Stomach (tissue), 4 donors: Measurements from ENCODE around the gene FAM217B.

ENCODE experiments used
- EP300 ChIP-seq: sonication (generic); formaldehyde crosslinking; IDR thresholded peaks from one replicate; pipeline ENCODE4 v1.6.1; 2017; ENCODE audit warnings: antibody characterized with exemption
- POLR2AphosphoS5 ChIP-seq, 3 donors: sonication (generic); formaldehyde crosslinking; IDR thresholded peaks; one replicate each; pipeline ENCODE4 v1.6.1; 2016; ENCODE audit warnings: antibody characterized with exemption in 3 of 3
- TF ChIP-seq, protein P1 (sequence below), 7 experiments: fragments of 450-650 bp in 4 of 7; fragments of 200-600 bp in 3 of 7; sonication (generic) in 3 of 7; IDR thresholded peaks; one replicate each; pipeline ENCODE4 v1.5.1; 2016 to 2019; ENCODE audit warnings: antibody characterized with exemption in 7 of 7, control low read depth in 2 of 7, mild to moderate bottlenecking in 1 of 7

DNA sequence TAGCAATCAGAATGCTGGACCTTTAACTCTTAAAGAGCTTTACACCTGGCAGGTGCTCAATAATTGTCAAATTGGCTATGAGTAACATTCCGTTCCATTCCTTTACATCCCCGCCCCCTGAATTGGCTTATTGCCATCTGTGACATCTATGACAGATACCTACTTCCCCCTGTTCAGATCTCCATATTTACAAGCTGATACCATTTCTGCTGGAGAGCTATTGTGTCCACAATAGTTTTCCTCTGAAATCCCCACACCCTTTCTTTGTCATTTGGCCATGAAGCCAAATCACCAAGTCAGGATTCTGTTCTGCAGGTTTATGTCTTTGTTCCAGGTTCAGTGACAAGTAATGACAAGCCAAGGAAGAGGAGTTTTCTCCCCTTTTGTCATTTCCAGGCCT, 21.2 kb downstream of the FAM217B start:
- TF ChIP-seq, protein P1, sequence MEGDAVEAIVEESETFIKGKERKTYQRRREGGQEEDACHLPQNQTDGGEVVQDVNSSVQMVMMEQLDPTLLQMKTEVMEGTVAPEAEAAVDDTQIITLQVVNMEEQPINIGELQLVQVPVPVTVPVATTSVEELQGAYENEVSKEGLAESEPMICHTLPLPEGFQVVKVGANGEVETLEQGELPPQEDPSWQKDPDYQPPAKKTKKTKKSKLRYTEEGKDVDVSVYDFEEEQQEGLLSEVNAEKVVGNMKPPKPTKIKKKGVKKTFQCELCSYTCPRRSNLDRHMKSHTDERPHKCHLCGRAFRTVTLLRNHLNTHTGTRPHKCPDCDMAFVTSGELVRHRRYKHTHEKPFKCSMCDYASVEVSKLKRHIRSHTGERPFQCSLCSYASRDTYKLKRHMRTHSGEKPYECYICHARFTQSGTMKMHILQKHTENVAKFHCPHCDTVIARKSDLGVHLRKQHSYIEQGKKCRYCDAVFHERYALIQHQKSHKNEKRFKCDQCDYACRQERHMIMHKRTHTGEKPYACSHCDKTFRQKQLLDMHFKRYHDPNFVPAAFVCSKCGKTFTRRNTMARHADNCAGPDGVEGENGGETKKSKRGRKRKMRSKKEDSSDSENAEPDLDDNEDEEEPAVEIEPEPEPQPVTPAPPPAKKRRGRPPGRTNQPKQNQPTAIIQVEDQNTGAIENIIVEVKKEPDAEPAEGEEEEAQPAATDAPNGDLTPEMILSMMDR (IDR thresholded peaks at IDR 0.05): no peak
- TF ChIP-seq EP300 (no peak), POLR2AphosphoS5 (IDR thresholded peaks at IDR 0.05) (no peak)
